GM18870 (cell line): ENCODE measurements around the gene OPA3.

Experiments used
- ATAC-seq: cut with Tn5 transposase; IDR thresholded peaks from one replicate; pipeline ENCODE4 v1.9.1; 2021; ENCODE audit warnings: moderate library complexity; ENCODE audit not compliant: unreplicated experiment

Gene OPA3

GRCh38 chr19:45598267-45599001, 13.8 kb upstream of the OPA3 start:
- ATAC-seq, result no peak

- ATAC-seq, result no peak
Observed at GRCh38 chr19:45597425-45598111, 13.0 kb upstream of the OPA3 start.

- no peak for ATAC-seq
Observed at GRCh38 chr19:45595814-45596213, 11.2 kb upstream of the OPA3 start.

GRCh38 chr19:45593520-45593919, 8.9 kb upstream of the OPA3 start:
- no peak for ATAC-seq

GRCh38 chr19:45592366-45592765, 7.8 kb upstream of the OPA3 start:
- no peak for ATAC-seq

GRCh38 chr19:45591638-45592005, 7.0 kb upstream of the OPA3 start:
- ATAC-seq, result no peak

- ATAC-seq, result no peak
Observed at GRCh38 chr19:45591004-45591637, 6.5 kb upstream of the OPA3 start.

- ATAC-seq, result no peak
Observed at GRCh38 chr19:45590300-45591003, 5.8 kb upstream of the OPA3 start.

GRCh38 chr19:45589768-45590167, 5.2 kb upstream of the OPA3 start:
- ATAC-seq, result no peak

GRCh38 chr19:45587873-45588272, 3.3 kb upstream of the OPA3 start:
- ATAC-seq, result no peak

GRCh38 chr19:45585158-45585577, 566 bp upstream of the OPA3 start:
- ATAC-seq, result no peak

GRCh38 chr19:45581576-45581975, 3.0 kb downstream of the OPA3 start:
- no peak for ATAC-seq

- no peak for ATAC-seq
Observed at GRCh38 chr19:45578861-45579260, 5.7 kb downstream of the OPA3 start.

- no peak for ATAC-seq
Observed at GRCh38 chr19:45577111-45577905, 7.3 kb downstream of the OPA3 start.

- no peak for ATAC-seq
Observed at GRCh38 chr19:45576682-45577081, 7.9 kb downstream of the OPA3 start.

- no peak for ATAC-seq
Observed at GRCh38 chr19:45575216-45575615, 9.4 kb downstream of the OPA3 start.

- ATAC-seq, result no peak
Observed at GRCh38 chr19:45574526-45574925, 10.1 kb downstream of the OPA3 start.

- no peak for ATAC-seq
Observed at GRCh38 chr19:45571457-45572220, 13.0 kb downstream of the OPA3 start.

GRCh38 chr19:45569619-45570421, 14.8 kb downstream of the OPA3 start:
- ATAC-seq, result no peak
